ENCODE data around the gene GNAI3.

DNA sequence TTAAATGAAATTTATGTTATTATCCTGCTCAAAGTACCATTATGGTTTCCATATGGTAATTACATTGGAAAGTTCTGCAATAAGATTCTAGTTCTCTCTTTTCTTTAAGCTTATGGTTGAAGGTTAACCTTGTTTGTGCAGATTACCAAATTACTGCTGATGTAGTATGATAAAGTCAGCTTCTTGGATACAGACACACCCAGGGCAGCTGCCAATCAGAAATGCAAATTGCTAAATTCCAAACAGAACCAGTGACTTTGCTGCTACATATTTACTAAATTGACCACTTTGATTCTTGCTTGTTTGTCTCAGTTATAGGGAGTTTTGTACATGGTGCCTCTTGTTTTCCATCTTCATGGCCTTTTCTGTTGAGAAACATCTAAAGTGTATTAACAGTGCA lies 44.5 kb downstream of the GNAI3 start:
- TF ChIP-seq, protein P1, sequence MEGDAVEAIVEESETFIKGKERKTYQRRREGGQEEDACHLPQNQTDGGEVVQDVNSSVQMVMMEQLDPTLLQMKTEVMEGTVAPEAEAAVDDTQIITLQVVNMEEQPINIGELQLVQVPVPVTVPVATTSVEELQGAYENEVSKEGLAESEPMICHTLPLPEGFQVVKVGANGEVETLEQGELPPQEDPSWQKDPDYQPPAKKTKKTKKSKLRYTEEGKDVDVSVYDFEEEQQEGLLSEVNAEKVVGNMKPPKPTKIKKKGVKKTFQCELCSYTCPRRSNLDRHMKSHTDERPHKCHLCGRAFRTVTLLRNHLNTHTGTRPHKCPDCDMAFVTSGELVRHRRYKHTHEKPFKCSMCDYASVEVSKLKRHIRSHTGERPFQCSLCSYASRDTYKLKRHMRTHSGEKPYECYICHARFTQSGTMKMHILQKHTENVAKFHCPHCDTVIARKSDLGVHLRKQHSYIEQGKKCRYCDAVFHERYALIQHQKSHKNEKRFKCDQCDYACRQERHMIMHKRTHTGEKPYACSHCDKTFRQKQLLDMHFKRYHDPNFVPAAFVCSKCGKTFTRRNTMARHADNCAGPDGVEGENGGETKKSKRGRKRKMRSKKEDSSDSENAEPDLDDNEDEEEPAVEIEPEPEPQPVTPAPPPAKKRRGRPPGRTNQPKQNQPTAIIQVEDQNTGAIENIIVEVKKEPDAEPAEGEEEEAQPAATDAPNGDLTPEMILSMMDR (IDR thresholded peaks at IDR 0.05), result no peak
- no peak for TF ChIP-seq POLR2AphosphoS5 (IDR thresholded peaks at IDR 0.05; ENCODE audit: insufficient read depth in 1 of 2, low read depth in 1 of 2)

Measured in vagina (tissue), 2 donors.